Glomerular visceral epithelial cell (primary cell): Measurements from ENCODE around the gene CD101.

ENCODE experiments used
- DNase-seq: peaks from one replicate; pipeline ENCODE4 v3.0.0-alpha.2; 2016; ENCODE audit errors: extremely low spot score

The CD101 gene

DNA sequence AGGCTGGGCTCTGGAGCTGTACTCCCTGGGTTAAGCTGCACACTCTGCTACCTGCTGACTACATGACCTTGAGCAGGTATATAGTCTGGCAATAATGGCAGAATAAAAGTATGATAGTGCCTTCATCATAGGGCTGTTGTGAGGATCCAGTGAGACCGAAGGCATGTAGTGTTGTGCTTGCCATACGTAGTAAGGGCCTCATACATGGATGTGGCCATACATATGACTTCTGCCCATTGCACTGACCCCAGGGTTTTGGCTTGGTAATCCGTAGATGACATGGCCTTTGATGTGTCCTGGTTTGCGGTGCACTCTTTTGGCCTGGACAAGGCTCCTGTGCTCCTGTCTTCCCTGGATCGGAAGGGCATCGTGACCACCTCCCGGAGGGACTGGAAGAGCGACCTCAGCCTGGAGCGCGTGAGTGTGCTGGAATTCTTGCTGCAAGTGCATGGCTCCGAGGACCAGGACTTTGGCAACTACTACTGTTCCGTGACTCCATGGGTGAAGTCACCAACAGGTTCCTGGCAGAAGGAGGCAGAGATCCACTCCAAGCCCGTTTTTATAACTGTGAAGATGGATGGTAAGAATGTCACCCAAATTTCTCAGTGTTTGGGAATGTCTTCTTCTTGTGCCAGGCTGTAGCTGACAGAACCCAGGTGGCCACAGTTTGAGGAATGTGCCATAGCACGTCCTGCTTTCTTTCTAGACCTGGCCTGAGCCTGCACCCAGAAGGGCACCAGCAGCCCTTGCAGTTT lies 17.0 kb upstream of the CD101 start:
- DNase-seq: no peak

DNA sequence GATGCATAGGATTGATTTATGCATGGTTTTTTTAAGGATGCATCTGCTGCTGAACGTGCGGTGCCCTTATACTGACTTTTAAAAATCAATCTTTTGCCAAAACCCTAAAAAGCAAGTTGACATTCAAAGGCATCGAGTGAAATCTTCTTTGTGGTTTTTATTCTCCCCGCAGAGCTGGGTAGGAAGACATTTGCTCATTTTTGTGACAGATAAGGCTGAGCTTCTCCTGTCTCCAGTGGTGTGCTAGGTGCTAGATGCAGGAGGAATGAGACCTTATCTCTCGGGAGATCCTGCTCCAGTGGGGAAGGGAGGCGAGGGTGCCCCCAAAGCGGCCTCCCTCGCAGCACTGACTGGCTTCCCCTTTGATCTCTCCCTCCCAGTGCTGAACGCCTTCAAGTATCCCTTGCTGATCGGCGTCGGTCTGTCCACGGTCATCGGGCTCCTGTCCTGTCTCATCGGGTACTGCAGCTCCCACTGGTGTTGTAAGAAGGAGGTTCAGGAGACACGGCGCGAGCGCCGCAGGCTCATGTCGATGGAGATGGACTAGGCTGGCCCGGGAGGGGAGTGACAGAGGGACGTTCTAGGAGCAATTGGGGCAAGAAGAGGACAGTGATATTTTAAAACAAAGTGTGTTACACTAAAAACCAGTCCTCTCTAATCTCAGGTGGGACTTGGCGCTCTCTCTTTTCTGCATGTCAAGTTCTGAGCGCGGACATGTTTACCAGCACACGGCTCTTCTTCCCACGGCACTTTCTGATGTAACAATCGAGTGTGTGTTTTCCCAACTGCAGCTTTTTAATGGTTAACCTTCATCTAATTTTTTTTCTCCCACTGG lies 14.9 kb upstream of the CD101 start:
- no peak for DNase-seq

DNA sequence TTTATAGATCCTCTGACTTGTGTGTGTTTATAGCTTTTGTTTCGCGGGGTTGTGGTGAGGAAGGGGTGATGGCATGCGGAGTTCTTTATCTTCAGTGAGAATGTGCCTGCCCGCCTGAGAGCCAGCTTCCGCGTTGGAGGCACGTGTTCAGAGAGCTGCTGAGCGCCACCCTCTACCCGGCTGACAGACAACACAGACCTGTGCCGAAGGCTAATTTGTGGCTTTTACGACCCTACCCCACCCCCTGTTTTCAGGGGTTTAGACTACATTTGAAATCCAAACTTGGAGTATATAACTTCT lies 14.4 kb upstream of the CD101 start:
- no peak for DNase-seq

DNA sequence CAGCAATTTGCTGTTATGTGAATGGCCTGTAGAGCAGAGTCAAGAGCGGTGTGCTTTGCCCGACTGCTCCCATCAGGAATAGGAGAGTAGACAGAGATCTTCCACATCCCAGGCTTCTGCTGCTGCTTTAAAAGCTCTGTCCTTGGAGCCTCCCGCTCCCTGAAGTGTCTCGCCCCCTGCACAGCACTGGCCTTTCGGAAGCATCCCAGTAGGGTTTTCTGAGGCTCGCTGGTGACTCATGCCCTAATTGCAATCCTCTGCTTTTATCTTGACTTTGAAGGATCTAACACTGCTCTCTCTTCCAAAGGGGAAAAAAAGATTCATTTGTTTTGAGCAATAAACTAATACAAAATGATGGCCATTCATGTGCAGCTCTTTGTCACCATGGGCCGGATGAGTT lies 13.3 kb upstream of the CD101 start:
- peak; percentile 60 for DNase-seq

DNA sequence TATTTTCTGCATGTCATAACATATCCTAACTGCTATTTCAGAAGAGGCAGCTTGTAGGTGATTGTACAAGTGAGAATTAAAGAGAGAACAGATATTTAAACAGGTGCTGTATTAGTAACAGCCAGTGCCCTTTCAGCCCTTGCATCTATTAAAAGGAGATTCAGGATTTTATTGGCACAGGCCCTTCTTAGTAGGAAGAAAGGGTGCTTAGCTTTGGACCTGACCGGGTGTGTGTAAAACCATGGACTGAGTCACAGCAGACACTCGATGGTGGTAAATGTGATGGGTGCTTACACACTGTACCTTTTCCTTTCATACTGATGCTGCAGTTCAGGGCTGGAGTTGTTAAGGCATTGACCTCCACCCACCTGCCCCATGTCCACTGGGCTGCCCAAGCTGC lies 12.7 kb upstream of the CD101 start:
- peak; percentile 59 for DNase-seq

DNA sequence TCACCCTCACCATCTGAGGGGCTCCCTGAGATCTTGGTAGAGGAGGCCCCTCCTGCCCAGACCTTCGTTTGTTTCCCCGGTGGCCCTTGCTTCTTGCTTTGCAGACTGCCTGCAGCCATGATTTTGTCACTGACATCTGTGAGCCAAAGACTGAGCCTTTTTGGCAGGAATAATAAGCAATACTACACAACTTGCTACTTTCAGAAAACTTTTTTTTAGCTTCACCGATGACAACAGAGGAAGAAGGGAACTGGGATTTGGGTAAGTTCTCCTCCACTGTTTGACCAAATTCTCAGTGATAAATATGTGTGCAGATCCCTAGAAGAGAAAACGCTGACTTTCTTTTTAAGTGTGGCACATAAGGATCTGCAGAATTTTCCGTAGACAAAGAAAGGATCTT lies 11.7 kb upstream of the CD101 start:
- DNase-seq: no peak

DNA sequence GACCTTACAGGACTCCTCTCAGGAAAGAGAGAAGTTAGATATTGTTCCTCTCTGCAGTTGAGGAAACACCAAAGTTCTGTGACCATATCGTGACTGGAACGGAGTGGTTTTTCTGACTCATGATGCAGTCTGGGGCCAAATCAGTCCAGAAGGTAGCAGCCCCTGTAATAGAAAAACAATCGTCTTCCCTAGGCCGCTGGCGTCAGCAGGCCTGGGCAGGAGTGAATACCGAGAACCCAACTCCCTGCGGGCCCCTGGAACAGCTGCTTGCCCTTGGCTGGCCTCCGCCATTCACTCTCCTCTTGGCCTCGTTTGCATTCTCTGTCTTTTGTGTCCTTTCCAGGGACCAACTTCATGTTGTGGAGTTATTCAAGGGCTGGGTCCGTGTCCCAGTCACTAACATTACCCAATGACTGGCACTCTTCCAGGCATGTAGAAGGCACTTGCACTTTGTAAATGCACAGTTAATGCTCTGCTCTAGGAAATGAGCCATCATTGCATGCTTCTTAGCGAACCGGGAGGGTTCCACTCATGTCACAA lies 10.9 kb upstream of the CD101 start:
- DNase-seq: peak; percentile 94

DNA sequence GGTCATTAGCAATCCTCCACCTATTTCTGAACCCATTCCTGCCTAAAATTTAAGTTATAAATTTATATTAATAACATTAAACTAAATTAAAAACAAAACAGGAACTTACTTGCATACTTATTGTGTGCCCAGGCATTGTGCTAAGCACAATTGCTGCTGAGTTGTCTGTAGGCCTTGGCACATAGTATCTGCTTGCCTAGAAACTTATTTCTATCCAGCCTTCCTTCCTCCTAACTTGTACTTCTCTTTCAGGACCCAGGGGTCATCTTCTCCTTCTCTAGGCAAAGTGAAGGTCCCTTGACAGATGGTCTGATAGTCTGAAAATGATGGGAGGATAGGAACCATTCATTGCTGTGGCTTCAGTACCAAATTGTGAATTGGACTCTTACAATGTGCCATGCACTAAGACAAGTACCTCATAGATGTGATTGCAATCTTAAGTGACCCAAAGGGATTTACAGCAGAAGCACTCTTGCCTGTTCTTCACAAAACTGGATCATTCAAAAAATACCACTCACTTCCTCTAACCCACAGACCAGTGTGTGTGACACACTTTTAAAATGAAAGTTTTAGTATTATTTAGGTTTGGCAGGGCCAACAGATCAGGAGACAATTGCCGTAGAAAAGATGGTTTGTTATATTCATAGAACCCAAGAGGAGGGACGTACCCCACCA lies 10.3 kb upstream of the CD101 start:
- DNase-seq: no peak

DNA sequence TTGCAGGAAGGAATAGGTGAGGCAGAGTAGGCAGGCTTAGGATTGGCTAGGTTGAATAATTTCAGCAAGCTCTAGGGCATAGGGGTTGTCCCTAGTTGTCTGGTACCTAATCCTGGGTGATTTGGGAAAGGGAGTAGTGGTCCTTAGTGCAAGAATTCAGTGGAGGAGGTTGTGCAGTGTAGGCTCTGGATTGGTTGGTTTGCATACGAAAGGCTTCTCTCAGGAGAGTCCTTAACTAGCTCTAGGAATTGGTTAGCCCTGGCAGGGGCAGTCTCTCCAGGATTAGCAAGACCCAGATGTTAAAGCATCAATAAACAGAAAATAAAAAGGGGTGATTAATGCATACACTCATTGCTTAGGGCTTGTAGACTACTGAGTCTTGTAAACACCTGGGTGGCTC lies 9.6 kb upstream of the CD101 start:
- no peak for DNase-seq

DNA sequence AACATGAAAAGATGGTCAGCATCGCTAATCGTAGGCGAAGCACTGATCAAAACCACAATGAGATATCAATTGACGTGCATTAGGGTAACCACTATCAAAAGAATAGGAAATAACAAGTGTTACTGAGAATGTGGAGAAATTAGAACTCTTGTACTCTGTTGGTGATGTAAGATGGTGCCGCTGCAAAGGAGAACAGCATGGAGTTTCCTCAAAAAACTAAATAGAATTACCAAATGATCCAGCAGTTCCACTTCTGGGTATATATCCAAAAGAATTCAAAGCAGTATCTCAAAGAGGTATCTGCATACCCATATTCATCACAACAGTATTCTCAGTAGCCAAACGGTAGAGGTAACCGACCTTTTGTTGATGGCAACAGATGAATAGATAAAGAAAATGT lies 8.3 kb upstream of the CD101 start:
- DNase-seq: no peak

DNA sequence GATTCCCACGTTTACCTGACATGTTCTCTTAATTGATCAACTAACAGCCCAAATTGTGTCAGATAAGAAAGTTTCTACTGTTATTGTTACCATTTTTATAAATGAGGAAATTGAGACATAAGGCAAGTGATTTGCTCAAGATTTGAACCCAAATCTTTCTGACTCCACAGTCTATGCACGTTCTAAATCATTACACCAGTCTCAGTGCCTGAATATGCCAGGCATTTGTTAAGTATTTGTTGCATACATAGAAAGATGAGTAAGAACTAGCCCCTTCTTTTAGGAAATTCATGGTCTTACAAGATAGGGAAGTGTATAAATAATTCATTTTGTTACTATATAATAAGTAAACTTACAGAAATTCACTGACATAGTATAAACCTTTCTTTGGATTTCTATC lies 7.1 kb upstream of the CD101 start:
- DNase-seq: no peak

DNA sequence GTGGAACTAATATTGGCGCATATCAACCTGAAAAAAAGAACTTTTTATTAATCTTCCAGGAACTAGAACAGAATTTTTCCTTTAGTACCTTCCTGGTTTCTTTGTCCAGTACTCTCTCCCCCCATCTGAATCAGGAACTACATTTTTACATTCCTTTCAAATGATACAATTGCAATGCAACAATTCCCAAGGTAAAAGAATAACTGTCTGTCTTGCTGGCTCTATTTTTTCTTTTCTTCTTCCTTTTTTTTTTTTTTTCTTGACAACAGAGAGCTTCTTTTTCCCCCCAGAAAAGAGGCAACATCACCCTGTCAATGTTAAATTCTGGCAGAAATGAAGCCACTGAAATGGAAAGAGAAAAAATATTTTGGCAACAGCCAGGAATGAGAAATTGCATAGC lies 4.5 kb upstream of the CD101 start:
- peak; percentile 76 for DNase-seq

DNA sequence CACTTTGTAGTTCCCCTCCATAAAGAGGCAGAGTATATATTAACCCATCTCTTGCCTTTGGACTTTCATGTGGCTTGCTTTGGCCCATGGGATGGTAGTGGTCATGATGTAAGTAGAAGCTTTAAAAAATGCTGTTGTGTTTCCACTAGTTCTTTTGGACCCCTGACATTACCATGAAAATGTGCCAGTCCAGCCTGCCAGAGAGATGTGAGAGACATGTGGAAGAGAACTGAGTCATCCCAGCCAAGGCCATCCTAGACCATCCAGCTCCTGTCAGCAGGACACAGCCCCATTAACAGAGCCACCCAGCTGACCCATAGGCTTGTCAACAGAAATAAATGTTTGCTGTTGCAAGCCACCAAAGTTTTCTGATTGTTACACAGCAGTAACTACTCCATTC lies 3.9 kb upstream of the CD101 start:
- DNase-seq: peak; percentile 58

DNA sequence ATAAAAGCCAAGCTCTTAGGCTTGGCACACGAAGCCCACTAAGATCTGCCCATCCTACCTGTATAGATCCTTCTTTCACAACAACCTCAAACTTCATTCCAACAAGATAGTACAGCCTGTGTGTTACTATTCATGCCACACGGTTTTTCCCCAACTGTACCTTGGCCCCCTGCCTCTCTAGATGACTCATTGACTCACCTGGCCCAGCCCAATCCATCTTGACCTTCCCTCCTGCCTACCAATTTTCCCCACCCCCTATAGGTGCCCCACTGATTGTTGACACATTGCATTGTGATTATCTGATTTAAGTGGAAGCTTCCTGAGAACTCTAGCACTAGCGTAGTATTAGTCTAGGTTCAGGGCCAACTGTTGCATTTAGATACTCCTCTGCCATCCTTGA lies 2.0 kb upstream of the CD101 start:
- no peak for DNase-seq

DNA sequence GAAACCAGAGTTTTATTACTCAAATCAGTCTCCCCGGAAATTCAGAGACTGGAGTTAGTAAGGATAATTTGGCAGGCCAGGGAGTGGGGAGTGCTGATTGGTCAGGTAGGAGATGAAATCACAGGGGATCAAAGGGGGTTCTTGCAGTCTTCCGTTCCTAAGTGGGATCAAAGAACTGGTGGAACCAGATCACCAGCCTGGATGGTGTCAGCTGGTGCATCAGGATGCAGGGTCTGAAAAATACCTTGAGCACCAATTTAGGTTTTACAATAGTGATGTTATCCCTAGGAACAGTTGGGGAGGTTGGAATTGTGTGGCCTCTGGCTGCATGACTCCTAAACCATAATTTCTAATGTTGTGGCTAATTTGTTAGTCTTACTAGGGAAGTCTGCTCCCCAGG lies 1.4 kb upstream of the CD101 start:
- no peak for DNase-seq

DNA sequence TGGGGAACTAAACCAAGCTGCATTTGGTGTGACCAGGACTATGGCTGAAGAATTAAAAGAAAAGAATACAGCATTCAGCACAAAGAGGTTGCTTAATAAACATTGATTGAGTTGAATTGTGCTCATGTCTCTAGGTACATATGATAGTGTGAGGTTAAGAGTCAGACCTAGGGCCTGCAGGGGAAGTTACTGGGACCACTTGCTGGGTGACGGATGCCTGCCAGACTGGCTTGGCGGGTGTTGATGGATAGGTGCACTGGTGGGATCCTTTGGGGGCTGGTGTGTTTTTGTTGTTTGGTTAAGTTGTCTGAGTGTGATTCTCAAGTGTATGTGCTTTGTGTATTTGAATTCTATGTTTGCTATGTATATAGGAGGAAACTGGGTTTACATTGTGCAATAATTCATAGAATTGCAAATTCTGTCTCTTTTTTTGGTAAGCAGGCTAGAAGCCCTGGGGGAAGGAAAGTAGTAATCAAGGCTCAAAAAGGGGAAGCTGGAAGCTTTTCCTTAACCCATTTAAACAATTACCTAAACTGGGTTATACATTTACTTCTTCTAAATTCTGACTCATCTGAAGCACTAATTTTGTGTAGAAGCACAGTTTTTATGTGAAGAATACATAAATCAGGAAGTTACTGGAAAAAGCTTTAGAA lies 1.8 kb downstream of the CD101 start:
- peak; percentile 24 for DNase-seq

DNA sequence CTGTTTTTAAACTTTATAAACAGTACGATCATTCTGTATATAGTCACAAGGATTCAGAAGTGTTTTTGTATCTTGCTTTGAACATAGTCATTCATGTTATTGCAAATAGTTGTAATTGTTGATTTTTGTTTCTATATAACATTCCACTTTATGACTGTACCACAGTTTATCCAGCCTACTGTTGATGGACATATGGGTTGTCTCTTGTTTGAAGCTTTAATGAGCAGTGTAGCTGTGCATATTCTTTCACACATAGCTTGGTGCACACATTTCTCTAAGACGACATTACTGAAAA lies 6.1 kb downstream of the CD101 start:
- DNase-seq: no peak

DNA sequence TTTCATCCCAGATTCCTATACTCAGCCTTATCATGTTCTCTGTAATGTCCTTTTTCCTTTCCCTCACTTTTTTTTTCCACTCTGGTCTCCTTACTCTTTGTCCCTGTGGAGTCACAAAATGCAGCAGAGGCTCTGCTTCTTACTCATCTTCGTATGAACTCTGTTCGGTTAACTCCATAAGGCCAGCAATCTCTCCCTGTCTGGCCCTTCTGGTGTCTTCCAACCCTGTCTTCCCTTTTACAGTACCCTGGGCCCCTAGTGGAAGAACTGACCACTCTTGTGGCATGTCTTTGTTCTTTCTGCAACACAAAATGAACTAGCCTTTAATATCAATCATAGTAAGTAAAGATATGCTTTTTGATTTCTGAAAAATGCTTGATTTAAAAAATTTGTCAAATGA lies 7.1 kb downstream of the CD101 start:
- no peak for DNase-seq

DNA sequence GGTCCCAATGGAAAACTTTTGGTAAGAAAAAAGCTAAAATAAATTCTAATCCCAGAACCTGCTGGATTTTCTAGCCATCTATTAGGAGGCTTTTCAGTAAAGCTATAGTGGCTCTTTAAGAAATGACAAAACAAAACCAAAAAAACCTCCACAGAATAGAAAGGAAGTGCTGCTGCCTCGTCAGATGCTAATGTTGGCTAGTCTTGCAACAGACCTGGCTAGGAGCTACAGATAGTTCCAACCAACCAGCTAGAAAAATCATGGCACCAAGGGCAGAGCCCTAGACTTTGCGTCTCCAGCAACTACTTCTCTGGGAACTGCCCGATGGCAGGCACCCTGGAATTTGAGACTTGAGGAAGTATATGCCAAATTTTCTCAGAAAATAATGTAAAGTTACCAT lies 7.6 kb downstream of the CD101 start:
- no peak for DNase-seq

DNA sequence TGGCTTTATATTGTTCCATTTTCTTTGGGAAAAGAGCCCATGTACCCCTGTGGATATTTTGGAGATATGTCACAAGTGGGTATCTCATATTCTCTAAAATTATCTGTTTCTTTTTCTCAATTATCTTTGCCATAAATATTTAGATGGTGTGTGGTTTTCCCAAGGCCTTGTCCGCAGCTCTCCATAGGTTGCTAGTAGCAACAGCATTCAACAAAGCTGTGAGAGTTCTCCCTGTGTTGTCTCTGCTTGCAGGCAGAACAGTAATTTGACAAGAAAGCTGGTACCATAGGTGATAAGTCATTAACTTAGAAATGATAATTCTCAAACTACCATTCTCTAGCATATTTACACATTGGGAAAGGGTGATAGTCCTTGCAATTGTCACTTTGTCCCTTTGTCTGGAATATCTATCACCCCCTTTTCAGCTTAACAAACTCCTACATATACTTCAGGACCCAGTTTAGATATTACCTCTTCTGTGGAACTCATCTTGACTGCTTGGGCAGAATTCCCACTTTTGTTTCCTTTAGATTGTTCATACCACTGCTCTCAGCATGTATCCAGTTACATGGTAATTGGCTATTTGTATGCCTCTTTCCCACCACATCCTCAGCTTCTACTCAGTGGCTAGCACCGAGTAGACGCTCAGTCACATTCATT lies 8.9 kb downstream of the CD101 start:
- no peak for DNase-seq

DNA sequence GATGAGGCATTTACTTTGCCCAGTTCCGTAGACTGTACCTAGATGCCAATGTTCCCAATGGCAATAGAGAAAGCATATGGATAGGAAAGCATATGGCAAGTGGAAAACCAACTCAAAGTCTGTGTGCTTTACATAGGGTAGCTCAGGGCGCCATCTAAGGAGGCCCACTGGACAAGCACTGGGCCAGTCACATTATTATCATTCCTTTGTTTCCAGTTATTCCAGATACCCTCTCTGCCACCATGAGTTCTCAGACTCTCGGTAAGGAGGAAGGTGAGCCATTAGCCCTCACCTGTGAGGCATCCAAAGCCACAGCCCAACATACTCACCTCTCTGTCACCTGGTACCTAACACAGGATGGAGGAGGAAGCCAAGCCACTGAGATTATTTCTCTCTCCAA lies 9.8 kb downstream of the CD101 start:
- DNase-seq: no peak

DNA sequence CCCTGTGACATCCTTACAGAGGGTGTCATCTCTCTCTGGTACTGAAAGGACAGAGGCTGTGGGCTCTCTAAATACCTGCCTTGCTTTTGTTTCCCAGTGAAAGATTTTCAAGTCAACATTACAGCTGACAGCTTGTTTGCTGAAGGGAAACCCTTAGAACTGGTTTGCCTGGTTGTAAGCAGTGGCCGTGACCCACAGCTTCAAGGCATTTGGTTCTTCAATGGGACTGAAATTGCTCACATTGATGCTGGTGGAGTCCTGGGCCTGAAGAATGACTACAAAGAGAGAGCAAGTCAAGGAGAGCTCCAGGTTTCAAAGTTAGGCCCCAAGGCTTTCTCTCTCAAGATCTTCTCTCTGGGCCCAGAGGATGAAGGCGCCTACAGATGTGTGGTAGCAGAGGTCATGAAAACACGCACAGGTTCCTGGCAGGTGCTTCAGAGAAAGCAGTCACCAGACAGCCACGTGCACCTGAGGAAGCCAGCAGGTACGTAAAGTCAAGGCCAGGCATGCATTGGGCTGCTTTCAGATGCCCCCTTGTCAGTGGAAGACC lies 11.8 kb downstream of the CD101 start:
- DNase-seq: no peak
